ENCODE data around the gene HS6ST2.

Gene HS6ST2

GRCh38 chrX:132738951-132739350, 219.5 kb downstream of the HS6ST2 start:
- no peak for DNase-seq

- DNase-seq = peak; percentile 83
These were observed 220.7 kb downstream of the HS6ST2 start for GRCh38 chrX:132737743-132738142.

GRCh38 chrX:132732236-132732635, 226.2 kb downstream of the HS6ST2 start:
- DNase-seq = peak; percentile 12

GRCh38 chrX:132730726-132731125, 227.7 kb downstream of the HS6ST2 start:
- DNase-seq = no peak

GRCh38 chrX:132730266-132730665, 228.2 kb downstream of the HS6ST2 start:
- DNase-seq = no peak

- no peak for DNase-seq
These were observed 230.1 kb downstream of the HS6ST2 start for GRCh38 chrX:132728296-132728695.

- no peak for DNase-seq
These were observed 239.9 kb downstream of the HS6ST2 start for GRCh38 chrX:132718431-132718958.

- DNase-seq = no peak
These were observed 242.4 kb downstream of the HS6ST2 start for GRCh38 chrX:132716006-132716405.

GRCh38 chrX:132714913-132715312, 243.5 kb downstream of the HS6ST2 start:
- DNase-seq = no peak

- DNase-seq = no peak
These were observed 246.1 kb downstream of the HS6ST2 start for GRCh38 chrX:132712350-132712749.

GRCh38 chrX:132710656-132711155, 247.7 kb downstream of the HS6ST2 start:
- no peak for DNase-seq

GRCh38 chrX:132708529-132708928, 249.9 kb downstream of the HS6ST2 start:
- no peak for DNase-seq

- DNase-seq = no peak
These were observed 253.7 kb downstream of the HS6ST2 start for GRCh38 chrX:132704769-132705168.

GRCh38 chrX:132694382-132694781, 264.0 kb downstream of the HS6ST2 start:
- no peak for DNase-seq

- DNase-seq = no peak
These were observed 265.9 kb downstream of the HS6ST2 start for GRCh38 chrX:132692526-132692925.

GRCh38 chrX:132692066-132692465, 266.4 kb downstream of the HS6ST2 start:
- no peak for DNase-seq

GRCh38 chrX:132689612-132690563, 268.5 kb downstream of the HS6ST2 start:
- no peak for DNase-seq

- no peak for DNase-seq
These were observed 273.2 kb downstream of the HS6ST2 start for GRCh38 chrX:132685276-132685675.

GRCh38 chrX:132677233-132677716, 281.2 kb downstream of the HS6ST2 start:
- peak; percentile 30 for DNase-seq

GRCh38 chrX:132676561-132677186, 281.8 kb downstream of the HS6ST2 start:
- DNase-seq = peak; percentile 11

- no peak for DNase-seq
These were observed 282.3 kb downstream of the HS6ST2 start for GRCh38 chrX:132676102-132676501.

- DNase-seq = no peak
These were observed 285.1 kb downstream of the HS6ST2 start for GRCh38 chrX:132673331-132673730.

- no peak for DNase-seq
These were observed 287.2 kb downstream of the HS6ST2 start for GRCh38 chrX:132671229-132671641.

- no peak for DNase-seq
These were observed 289.3 kb downstream of the HS6ST2 start for GRCh38 chrX:132669142-132669541.
